Chondrocyte (in vitro differentiated cells): Measurements from ENCODE around the gene CDKN3. TPM values are rescaled to one million over a fixed set of nuclear protein-coding genes. Genes with fewer than 3 reads are reported as not detected.
"Not testable (repeated sequence)": the region's sequence is repeated elsewhere in the genome, so short reads cannot be mapped to it uniquely, and the experiment has no call there.

Experiments
- DNase-seq: peaks from one replicate; pipeline ENCODE4 v3.0.0; 2021; ENCODE audit warnings: mixed read lengths, low spot score
- H3K27ac Mint-ChIP-seq: one replicate; pipeline ENCODE4 v1.8.0; 2021; ENCODE audit warnings: mild to moderate bottlenecking, moderate library complexity, mixed read lengths; ENCODE audit not compliant: unreplicated experiment
- H3K27me3 Mint-ChIP-seq: 2 replicates; pipeline ENCODE4 v1.8.0; 2021; ENCODE audit warnings: low read depth, mixed read lengths
- H3K36me3 Mint-ChIP-seq: 2 replicates; pipeline ENCODE4 v1.8.0; 2021; ENCODE audit warnings: low read depth, mixed read lengths
- H3K4me1 Mint-ChIP-seq: 2 replicates; pipeline ENCODE4 v1.8.0; 2021; ENCODE audit warnings: low read depth, mild to moderate bottlenecking, mixed read lengths
- H3K4me3 Mint-ChIP-seq: one replicate; pipeline ENCODE4 v1.8.0; 2021; ENCODE audit warnings: mild to moderate bottlenecking, moderate library complexity, mixed read lengths; ENCODE audit not compliant: unreplicated experiment
- H3K9me3 Mint-ChIP-seq: 2 replicates; pipeline ENCODE4 v1.8.0; 2021; ENCODE audit warnings: low read depth, mixed read lengths
- total RNA-seq: library from RNA; stranded (reverse); gene quantifications from 3 replicates; pipeline ENCODE4 v1.2.1, GENCODE V29; 2021
- TF ChIP-seq, protein P1 (sequence below): fragments of 200-600 bp; sonication (generic); IDR thresholded peaks from 2 replicates; pipeline ENCODE4 v1.5.0; 2021; ENCODE audit warnings: antibody characterized with exemption, mild to moderate bottlenecking, moderate library complexity

CDKN3 gene
- total RNA-seq, 1 donor from 2014 or later, result 8.9 TPM

DNA sequence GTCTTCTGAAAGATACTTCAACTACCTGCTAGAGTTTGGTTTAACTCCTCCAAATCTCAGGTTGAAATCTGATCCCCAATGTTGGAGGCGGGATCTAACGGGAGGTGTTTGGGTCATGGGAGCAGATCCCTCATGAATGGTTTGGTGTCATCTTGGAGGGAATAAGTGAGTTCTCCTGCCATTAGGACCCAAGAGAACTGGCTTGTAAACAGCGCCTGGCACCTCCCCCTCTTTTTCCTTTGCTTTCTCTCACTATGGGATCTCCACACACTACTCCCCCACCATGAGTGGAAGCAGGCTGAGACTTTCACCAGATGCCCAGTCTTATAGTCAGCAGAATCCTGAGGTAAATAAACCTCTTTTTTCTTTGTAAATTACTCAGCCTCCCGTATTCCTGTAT is 41.9 kb downstream of the CDKN3 start:
- Mint-ChIP-seq H3K4me3 (peak overlapping the region; percentile 92), H3K27ac (peak overlapping the region; percentile 74), H3K9me3 (no peaks in the 10 kb centered on the region), H3K27me3 (no peaks in the 10 kb centered on the region), H3K4me1 (peaks cover 64% of the 10 kb centered on the region), H3K36me3 (no peaks in the 10 kb centered on the region)
- TF ChIP-seq, protein P1, sequence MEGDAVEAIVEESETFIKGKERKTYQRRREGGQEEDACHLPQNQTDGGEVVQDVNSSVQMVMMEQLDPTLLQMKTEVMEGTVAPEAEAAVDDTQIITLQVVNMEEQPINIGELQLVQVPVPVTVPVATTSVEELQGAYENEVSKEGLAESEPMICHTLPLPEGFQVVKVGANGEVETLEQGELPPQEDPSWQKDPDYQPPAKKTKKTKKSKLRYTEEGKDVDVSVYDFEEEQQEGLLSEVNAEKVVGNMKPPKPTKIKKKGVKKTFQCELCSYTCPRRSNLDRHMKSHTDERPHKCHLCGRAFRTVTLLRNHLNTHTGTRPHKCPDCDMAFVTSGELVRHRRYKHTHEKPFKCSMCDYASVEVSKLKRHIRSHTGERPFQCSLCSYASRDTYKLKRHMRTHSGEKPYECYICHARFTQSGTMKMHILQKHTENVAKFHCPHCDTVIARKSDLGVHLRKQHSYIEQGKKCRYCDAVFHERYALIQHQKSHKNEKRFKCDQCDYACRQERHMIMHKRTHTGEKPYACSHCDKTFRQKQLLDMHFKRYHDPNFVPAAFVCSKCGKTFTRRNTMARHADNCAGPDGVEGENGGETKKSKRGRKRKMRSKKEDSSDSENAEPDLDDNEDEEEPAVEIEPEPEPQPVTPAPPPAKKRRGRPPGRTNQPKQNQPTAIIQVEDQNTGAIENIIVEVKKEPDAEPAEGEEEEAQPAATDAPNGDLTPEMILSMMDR, result no peak
- no peak for DNase-seq

DNA sequence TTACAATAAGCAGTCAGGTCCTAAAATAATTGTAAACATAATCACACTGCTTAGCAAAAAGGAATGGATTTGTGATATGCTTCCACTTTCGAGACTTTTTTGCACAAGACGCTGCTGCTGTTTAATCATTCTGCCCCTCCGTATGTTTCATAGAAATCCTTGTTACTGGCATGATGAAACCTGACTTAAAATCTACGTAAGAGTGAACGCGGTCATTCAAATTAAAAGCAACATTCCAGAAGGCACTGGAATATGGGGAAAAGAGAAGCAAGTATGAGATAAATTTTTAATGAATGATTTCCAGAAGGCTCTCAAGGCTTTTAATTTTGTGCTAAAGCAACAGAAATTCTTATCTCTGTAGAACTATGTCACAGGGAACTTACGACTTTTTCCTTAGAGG is 43.2 kb downstream of the CDKN3 start:
- Mint-ChIP-seq H3K4me3 (peak overlapping the region; percentile 92), H3K36me3 (no peaks in the 10 kb centered on the region), H3K4me1 (peaks cover 53% of the 10 kb centered on the region)

DNA sequence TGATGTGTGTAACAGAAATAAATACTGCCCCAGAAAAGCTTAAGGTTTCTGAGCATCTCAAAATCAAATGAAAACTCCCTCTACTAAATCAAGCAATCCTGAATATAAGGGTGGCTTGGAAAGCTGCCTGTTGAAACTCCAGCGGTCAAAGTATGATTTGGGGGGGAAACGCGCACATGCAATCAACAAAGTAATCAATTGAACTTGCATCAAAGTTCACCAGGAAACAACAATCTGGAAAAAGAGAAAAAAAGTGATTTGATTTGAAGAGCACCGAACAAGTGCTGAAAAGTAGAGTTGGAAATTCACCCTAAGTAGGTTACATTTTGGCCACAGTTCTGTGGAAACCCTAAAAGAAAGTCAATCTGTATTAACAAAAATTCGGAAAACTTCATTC is 43.7 kb downstream of the CDKN3 start:
- H3K9me3 Mint-ChIP-seq, result no peaks in the 10 kb centered on the region

More for the DNA sequence above, 43.2 kb downstream of the CDKN3 start:
- no peak for DNase-seq
- no peaks in the 10 kb centered on the region for H3K27me3 Mint-ChIP-seq
- H3K9me3 Mint-ChIP-seq, result no peaks in the 10 kb centered on the region
- TF ChIP-seq, protein P1, result no peak
- peak overlapping the region; percentile 97 for H3K27ac Mint-ChIP-seq

DNA sequence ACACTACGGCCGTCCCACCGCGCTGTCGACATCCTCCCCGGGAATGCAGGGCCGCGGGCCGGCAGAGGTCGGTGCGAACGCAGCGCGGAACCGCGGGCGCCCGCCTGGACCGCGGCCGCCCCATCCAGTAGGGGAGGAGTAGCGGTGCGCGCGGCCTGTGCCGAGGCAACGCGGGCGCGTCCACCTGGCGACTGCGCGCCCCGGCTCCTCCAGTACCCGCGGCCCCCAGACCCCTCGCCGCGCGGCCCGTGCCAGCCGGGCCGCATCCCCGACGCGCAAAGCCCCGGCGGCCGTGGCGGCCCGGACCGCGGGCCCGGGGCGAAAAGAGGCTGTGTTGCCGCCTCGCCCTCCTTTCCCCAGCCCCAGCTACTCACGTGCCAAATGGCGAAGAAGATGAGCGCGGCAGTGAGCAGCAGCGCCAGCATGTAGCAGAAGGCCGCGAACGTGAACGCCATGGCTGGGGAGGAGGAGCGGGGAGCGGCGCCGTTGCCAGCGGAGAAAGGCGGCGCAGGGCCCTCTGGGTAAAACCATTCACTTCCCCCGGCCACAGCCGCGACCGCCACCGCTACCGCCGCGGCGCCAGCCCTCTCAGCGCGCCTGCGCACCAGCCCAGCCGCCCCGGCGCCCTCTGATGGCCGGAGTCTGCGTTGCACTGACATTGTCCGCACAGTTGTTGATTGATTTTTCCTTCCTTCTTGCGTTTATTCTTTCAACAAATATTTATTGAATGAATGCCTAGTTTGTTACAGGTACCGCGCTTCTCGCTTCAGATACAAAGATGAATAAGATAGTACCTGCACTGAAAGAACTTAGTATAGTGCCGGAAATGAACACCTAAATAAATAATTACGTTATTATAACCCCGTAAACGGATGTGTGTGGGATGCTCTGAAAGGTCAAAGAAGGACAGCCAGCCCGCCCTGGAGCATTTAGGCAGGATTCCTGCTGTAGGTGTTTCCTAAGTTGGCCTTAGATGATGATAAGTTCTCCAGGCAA is 44.4 kb downstream of the CDKN3 start, which contains the start of gene CNIH1:
Gene CNIH1 (minus strand): TSS at position 502 of the 996 bp plus-strand sequence. CDS start 47 bp downstream, at position 455.
- Mint-ChIP-seq H3K9me3 (no peaks in the 10 kb centered on the region), H3K27me3 (no peaks in the 10 kb centered on the region), H3K36me3 (no peaks in the 10 kb centered on the region), H3K4me1 (peaks cover 46% of the 10 kb centered on the region), H3K27ac (peak within 1 kb of the TSS; percentile 97), H3K4me3 (peak within 1 kb of the TSS; percentile 92)
- TF ChIP-seq, protein P1, result peak; percentile 94
- peak; percentile 95 for DNase-seq

More for the DNA sequence above, 43.7 kb downstream of the CDKN3 start:
- peaks cover 50% of the 10 kb centered on the region for H3K4me1 Mint-ChIP-seq
- peak overlapping the region; percentile 92 for H3K4me3 Mint-ChIP-seq
- DNase-seq, result no peak
- H3K27ac Mint-ChIP-seq, result peak overlapping the region; percentile 97
- TF ChIP-seq, protein P1, result no peak
- no peaks in the 10 kb centered on the region for H3K27me3 Mint-ChIP-seq
- no peaks in the 10 kb centered on the region for H3K36me3 Mint-ChIP-seq

DNA sequence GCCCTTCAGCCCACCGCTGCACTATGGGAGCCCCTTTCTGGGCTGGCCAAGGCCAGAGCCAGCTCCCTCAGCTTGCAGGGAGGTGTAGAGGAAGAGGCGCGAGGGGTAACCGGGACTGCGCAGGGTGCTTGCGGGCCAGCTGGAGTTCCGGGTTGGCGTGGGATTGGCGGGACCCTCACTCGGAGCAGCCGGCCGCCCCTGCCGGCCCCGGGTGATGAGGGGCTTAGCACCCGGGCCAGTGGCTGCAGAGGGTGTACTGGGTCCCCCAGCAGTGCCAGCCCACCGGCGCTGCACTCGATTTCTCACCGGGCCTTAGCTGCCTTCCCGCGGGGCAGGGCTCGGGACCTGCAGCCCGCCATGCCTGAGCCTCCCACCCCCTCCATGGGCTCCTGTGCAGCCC is 46.2 kb downstream of the CDKN3 start:
- H3K36me3 Mint-ChIP-seq, H3K27ac Mint-ChIP-seq, H3K9me3 Mint-ChIP-seq, DNase-seq, H3K27me3 Mint-ChIP-seq, H3K4me3 Mint-ChIP-seq: not testable (repeated sequence)
- peaks cover 41% of the 10 kb centered on the region for H3K4me1 Mint-ChIP-seq
